DND-41 (cell line): Measurements from ENCODE around the gene PAGR1.

Experiments used
- ATAC-seq: fragments of 200-7000 bp; cut with Tn5 transposase; 3 replicates; pipeline ENCODE4 v1.9.1; 2021; ENCODE audit warnings: low read depth; ENCODE audit not compliant: insufficient read depth
- DNase-seq: peaks from one replicate; pipeline ENCODE4 v3.0.0-alpha.2; 2020
- H2AFZ ChIP-seq: 2 replicates; pipeline ENCODE4 v1.6.0; 2012; ENCODE audit warnings: low read depth, low read length
- H3K27ac ChIP-seq: 2 replicates; pipeline ENCODE4 v1.5.1; 2012; ENCODE audit warnings: low read length, inconsistent platforms
- H3K27me3 ChIP-seq: fragments of 200-600 bp; sonication (generic); 2 replicates; pipeline ENCODE4 v1.6.0; 2012; ENCODE audit warnings: low read length, mild to moderate bottlenecking, inconsistent platforms; ENCODE audit not compliant: insufficient read depth, poor library complexity
- H3K36me3 ChIP-seq: 2 replicates; pipeline ENCODE4 v1.5.1; 2012; ENCODE audit warnings: low read length, inconsistent platforms; ENCODE audit not compliant: insufficient read depth
- H3K4me1 ChIP-seq: 2 replicates; pipeline ENCODE4 v1.5.1; 2012; ENCODE audit warnings: mild to moderate bottlenecking, low read length; ENCODE audit not compliant: insufficient read depth
- H3K4me2 ChIP-seq: 2 replicates; pipeline ENCODE4 v1.6.0; 2012; ENCODE audit warnings: mild to moderate bottlenecking, moderate library complexity, low read length, inconsistent platforms; ENCODE audit not compliant: insufficient read depth
- H3K4me3 ChIP-seq, 2 experiments: fragments of 200-600 bp in 1 of 2; shearing (Covaris generic) in 1 of 2; 2 replicates each; pipeline ENCODE4 v1.5.1; 2012 to 2016; ENCODE audit warnings: inconsistent platforms in 2 of 2, low read length in 2 of 2, mild to moderate bottlenecking in 2 of 2, low read depth in 1 of 2, moderate library complexity in 1 of 2
- H3K79me2 ChIP-seq: 2 replicates; pipeline ENCODE4 v1.6.0; 2012; ENCODE audit warnings: low read length, inconsistent platforms; ENCODE audit not compliant: insufficient read depth
- H3K9ac ChIP-seq: 2 replicates; pipeline ENCODE4 v1.6.0; 2012; ENCODE audit warnings: low read depth, mild to moderate bottlenecking, inconsistent platforms, low read length, moderate library complexity
- H3K9me3 ChIP-seq: 2 replicates; pipeline ENCODE4 v1.5.1; 2012; ENCODE audit warnings: low read length, moderate library complexity, mild to moderate bottlenecking, inconsistent platforms; ENCODE audit not compliant: insufficient read depth, severe bottlenecking
- H4K20me1 ChIP-seq: 2 replicates; pipeline ENCODE4 v1.6.0; 2012; ENCODE audit warnings: low read length; ENCODE audit not compliant: insufficient read depth
- EZH2 ChIP-seq: IDR thresholded peaks from 3 replicates; pipeline ENCODE4 v1.6.1; 2012; ENCODE audit warnings: borderline replicate concordance, low read depth, mild to moderate bottlenecking, moderate library complexity, low read length, inconsistent platforms; ENCODE audit not compliant: severe bottlenecking
- TF ChIP-seq, protein P1 (sequence below): IDR thresholded peaks from 2 replicates; pipeline ENCODE4 v1.5.1; 2012; ENCODE audit warnings: borderline replicate concordance, low read length, moderate library complexity, mild to moderate bottlenecking; ENCODE audit not compliant: poor library complexity, severe bottlenecking; ENCODE audit errors: extremely low read depth

The PAGR1 gene

DNA sequence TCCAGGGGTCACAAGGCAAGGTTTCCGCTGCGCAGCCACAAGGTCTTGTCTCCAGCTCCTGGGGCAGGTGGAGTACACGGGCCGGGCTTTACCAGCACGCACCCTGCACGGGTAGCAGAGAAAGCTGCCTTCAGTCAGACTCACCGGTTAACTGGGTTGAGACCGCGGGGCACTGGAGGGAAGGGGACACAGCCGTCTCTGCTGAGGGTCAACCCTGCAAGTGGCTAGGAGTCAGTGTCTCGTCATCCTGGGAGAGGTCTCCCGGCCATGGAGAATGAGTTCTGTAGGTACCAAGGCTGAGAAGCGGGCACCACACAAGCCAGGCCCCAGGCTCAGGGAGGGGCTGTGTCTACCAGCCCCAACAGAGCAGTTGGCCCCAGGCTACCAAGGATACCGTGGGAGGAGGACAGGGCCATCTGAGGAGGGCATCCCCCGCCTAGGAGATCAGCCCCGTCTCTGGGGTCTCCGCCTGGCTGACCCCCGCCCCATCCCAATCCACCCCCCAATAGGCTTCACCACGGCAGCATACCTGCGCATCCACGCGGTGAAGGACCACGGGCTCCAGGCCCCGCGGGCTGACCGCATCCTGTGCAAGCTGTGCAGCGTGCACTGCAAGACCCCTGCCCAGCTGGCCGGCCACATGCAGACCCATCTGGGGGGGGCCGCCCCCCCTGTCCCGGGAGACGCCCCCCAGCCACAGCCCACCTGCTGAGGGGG lies 6.8 kb upstream of the PAGR1 start:
- Histone ChIP-seq H3K79me2 (peaks cover 48% of the 10 kb centered on the region), H3K4me3 (peak overlapping the region in 1 of 2 experiments; percentile 96; a peak in 2 of 4 replicates), H3K9ac (peak overlapping the region; percentile 99), H3K27me3 (no peaks in the 10 kb centered on the region), H3K27ac (peak overlapping the region; percentile 99), H3K4me1 (peaks cover 67% of the 10 kb centered on the region), H4K20me1 (peaks cover 36% of the 10 kb centered on the region), H2AFZ (no peak overlapping the region), H3K9me3 (no peaks in the 10 kb centered on the region), H3K4me2 (peak overlapping the region; percentile 96), H3K36me3 (peaks cover 49% of the 10 kb centered on the region)
- no peak for DNase-seq
- ATAC-seq = no peak
- no peak for TF ChIP-seq EZH2
- TF ChIP-seq, protein P1, sequence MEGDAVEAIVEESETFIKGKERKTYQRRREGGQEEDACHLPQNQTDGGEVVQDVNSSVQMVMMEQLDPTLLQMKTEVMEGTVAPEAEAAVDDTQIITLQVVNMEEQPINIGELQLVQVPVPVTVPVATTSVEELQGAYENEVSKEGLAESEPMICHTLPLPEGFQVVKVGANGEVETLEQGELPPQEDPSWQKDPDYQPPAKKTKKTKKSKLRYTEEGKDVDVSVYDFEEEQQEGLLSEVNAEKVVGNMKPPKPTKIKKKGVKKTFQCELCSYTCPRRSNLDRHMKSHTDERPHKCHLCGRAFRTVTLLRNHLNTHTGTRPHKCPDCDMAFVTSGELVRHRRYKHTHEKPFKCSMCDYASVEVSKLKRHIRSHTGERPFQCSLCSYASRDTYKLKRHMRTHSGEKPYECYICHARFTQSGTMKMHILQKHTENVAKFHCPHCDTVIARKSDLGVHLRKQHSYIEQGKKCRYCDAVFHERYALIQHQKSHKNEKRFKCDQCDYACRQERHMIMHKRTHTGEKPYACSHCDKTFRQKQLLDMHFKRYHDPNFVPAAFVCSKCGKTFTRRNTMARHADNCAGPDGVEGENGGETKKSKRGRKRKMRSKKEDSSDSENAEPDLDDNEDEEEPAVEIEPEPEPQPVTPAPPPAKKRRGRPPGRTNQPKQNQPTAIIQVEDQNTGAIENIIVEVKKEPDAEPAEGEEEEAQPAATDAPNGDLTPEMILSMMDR = no peak

DNA sequence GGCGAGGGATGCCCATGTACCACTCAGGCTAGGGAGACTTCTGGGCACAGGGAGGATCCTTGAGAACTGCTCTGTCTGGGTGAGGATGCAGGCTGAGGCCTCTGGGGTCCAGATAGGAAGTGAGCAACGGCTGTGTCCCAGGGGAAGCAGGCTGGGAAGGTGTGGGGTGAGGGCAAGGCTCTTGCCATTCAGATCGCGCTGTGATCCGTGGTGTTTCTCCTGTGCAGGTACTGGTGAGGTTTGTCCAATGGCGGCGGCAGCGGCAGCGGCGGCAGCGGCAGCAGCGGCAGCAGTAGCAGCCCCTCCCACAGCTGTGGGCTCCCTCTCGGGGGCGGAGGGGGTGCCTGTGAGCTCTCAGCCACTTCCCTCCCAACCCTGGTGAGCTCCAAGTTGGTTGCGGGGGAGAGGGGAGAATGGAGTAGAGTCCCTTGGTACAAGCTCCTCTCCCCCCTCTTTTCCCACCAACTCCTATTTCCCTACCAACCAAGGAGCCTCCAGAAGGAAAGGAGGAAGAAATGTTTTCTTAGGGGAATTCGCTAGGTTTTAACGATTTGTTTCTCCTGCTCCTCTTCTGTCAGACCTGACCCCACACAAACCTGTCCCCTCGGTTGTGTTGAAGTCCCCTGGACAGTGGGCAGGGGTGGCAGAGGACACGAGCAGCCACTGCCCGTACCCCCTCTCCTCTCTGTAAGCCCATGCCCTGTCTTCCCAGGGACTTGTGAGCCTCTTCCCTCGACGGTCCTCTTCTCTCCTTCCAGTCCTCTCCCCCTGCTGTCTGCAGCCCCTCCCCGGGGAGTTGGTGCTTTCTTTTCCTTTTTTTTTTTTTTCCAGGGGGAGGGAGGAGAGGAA lies 5.9 kb upstream of the PAGR1 start:
- Histone ChIP-seq H3K4me3 (peak overlapping the region in 1 of 2 experiments; percentile 11; a peak in 1 of 4 replicates), H3K79me2 (peaks cover 50% of the 10 kb centered on the region)

DNA sequence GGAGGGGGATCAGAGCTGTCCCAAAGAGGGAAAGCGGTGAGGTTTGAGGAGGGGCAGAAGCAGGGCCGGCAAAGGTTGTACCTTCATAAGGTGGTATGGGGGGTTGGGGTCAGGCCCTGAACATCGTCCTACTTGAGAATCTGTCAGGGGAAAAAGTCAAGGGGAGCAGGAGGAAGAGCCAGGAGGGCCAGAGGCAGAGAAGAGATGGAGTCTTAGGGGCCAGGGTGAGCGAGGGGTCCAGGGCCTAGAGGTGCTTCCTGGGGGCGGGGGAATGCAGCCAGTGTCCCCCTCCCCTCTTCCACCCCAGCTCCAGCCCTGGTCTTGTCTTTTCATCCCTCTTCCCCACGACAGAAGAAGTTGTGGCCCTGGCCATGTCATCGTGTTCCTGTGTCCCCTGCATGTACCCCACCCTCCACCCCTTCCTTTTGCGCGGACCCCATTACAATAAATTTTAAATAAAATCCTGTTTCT lies 5.2 kb upstream of the PAGR1 start:
- no peaks in the 10 kb centered on the region for H3K27me3 ChIP-seq
- H4K20me1 ChIP-seq = peaks cover 36% of the 10 kb centered on the region
- no peak for ATAC-seq
- peaks cover 40% of the 10 kb centered on the region for H3K36me3 ChIP-seq
- no peak overlapping the region for H3K9ac ChIP-seq
- peak overlapping the region; percentile 96; the same call in 1 of the 2 replicates for H3K4me2 ChIP-seq
- H3K4me1 ChIP-seq = peaks cover 69% of the 10 kb centered on the region
- no peak overlapping the region for H3K4me3 ChIP-seq
- no peak overlapping the region for H2AFZ ChIP-seq
- no peak for TF ChIP-seq EZH2
- TF ChIP-seq, protein P1 = no peak
- H3K9me3 ChIP-seq = no peaks in the 10 kb centered on the region
- H3K27ac ChIP-seq = no peak overlapping the region
- H3K79me2 ChIP-seq = peaks cover 50% of the 10 kb centered on the region
- no peak for DNase-seq

More for the DNA sequence above, 5.9 kb upstream of the PAGR1 start:
- H2AFZ ChIP-seq = no peak overlapping the region
- DNase-seq = peak; percentile 45
- H3K27ac ChIP-seq = peak overlapping the region; percentile 6; the same call in 1 of the 2 replicates
- H3K36me3 ChIP-seq = peaks cover 41% of the 10 kb centered on the region
- H3K9me3 ChIP-seq = no peaks in the 10 kb centered on the region
- H3K27me3 ChIP-seq = no peaks in the 10 kb centered on the region
- no peak overlapping the region; the same call in 1 of the 2 replicates for H3K9ac ChIP-seq
- ATAC-seq = no peak
- H4K20me1 ChIP-seq = peaks cover 36% of the 10 kb centered on the region
- H3K4me2 ChIP-seq = peak overlapping the region; percentile 96
- H3K4me1 ChIP-seq = peaks cover 67% of the 10 kb centered on the region
- TF ChIP-seq EZH2 = no peak
- TF ChIP-seq, protein P1 = no peak
